WTC11 (cell line): ENCODE data around the gene STXBP6. TPM values are rescaled to one million over a fixed set of nuclear protein-coding genes. Genes with fewer than 3 reads are reported as not detected.

ENCODE experiments used
- ATAC-seq: fragments of 200-7000 bp; cut with Tn5 transposase; 2 replicates; pipeline ENCODE4 v1.10.0; 2021; ENCODE audit warnings: mild to moderate bottlenecking, moderate library complexity
- CTCF ChIA-PET: fragments of 300-600 bp; sonication (Branson Sonifier 250); formaldehyde crosslinking; loops from one replicate; lab custom pipeline; 2021; ENCODE audit warnings: antibody characterized with exemption; lab: Charles Lee
- POLR2A ChIA-PET: fragments of 350-600 bp; sonication (Branson Sonifier 250); formaldehyde crosslinking; loops from one replicate; lab custom pipeline; 2021; ENCODE audit warnings: antibody characterized with exemption; lab: Charles Lee
- DNase-seq: peaks from one replicate; pipeline ENCODE4 v3.0.0; 2021; ENCODE audit warnings: low spot score
- H3K27ac Mint-ChIP-seq: 2 replicates; pipeline ENCODE4 v1.8.0; 2021; ENCODE audit warnings: mixed read lengths
- H3K27me3 Mint-ChIP-seq: 2 replicates; pipeline ENCODE4 v1.8.0; 2021; ENCODE audit warnings: low read depth, mild to moderate bottlenecking, moderate library complexity, mixed read lengths
- H3K36me3 Mint-ChIP-seq: 2 replicates; pipeline ENCODE4 v1.8.0; 2021; ENCODE audit warnings: mixed read lengths
- H3K4me1 Mint-ChIP-seq: 2 replicates; pipeline ENCODE4 v1.8.0; 2022; ENCODE audit warnings: mixed read lengths
- H3K4me3 Mint-ChIP-seq: 2 replicates; pipeline ENCODE4 v1.8.0; 2021; ENCODE audit warnings: mild to moderate bottlenecking, moderate library complexity, mixed read lengths
- H3K9me3 Mint-ChIP-seq: 2 replicates; pipeline ENCODE4 v1.8.0; 2021; ENCODE audit warnings: mixed read lengths
- ATF3 ChIP-seq: sonication (generic); formaldehyde crosslinking; conservative IDR thresholded peaks from 2 replicates; pipeline ENCODE4 v1.8.1; 2022; ENCODE audit warnings: mild to moderate bottlenecking, missing genetic modification reagents
- ATF6 ChIP-seq: sonication (generic); formaldehyde crosslinking; IDR thresholded peaks from 2 replicates; pipeline ENCODE4 v1.8.1; 2023; ENCODE audit warnings: mild to moderate bottlenecking, missing genetic modification reagents
- CREB1 ChIP-seq: sonication (generic); formaldehyde crosslinking; IDR thresholded peaks from 2 replicates; pipeline ENCODE4 v1.8.0; 2023; ENCODE audit warnings: mild to moderate bottlenecking, missing genetic modification reagents
- CREM ChIP-seq: sonication (generic); formaldehyde crosslinking; IDR thresholded peaks from 2 replicates; pipeline ENCODE4 v1.8.1; 2022; ENCODE audit warnings: mild to moderate bottlenecking, missing genetic modification reagents, moderate library complexity
- CTCF ChIP-seq: fragments of 200-600 bp; IDR thresholded peaks from 2 replicates; pipeline ENCODE4 v1.8.0; 2022; ENCODE audit warnings: antibody characterized with exemption
- EMX1 ChIP-seq: fragments of 250-450 bp; sonication (Bioruptor Pico); IDR thresholded peaks from 2 replicates; pipeline ENCODE4 v1.8.0; 2021; ENCODE audit warnings: mild to moderate bottlenecking
- ERG ChIP-seq: fragments of 250-450 bp; sonication (Bioruptor Pico); IDR thresholded peaks from 2 replicates; pipeline ENCODE4 v1.8.0; 2021; ENCODE audit warnings: mild to moderate bottlenecking
- ESRRA ChIP-seq: sonication (generic); formaldehyde crosslinking; IDR thresholded peaks from 2 replicates; pipeline ENCODE4 v1.8.1; 2022; ENCODE audit warnings: mild to moderate bottlenecking, missing genetic modification reagents, borderline replicate concordance
- FOXK1 ChIP-seq: sonication (generic); formaldehyde crosslinking; IDR thresholded peaks from 2 replicates; pipeline ENCODE4 v1.8.0; 2022; ENCODE audit warnings: mild to moderate bottlenecking, moderate library complexity, missing genetic modification reagents
- FOXP1 ChIP-seq: sonication (generic); formaldehyde crosslinking; IDR thresholded peaks from 2 replicates; pipeline ENCODE4 v1.8.0; 2022; ENCODE audit warnings: missing genetic modification reagents, mild to moderate bottlenecking, moderate library complexity, borderline replicate concordance
- FOXP4 ChIP-seq: sonication (generic); formaldehyde crosslinking; IDR thresholded peaks from 2 replicates; pipeline ENCODE4 v1.8.0; 2022; ENCODE audit warnings: mild to moderate bottlenecking, missing genetic modification reagents
- JUN ChIP-seq: sonication (generic); formaldehyde crosslinking; IDR thresholded peaks from 2 replicates; pipeline ENCODE4 v1.8.0; 2023; ENCODE audit warnings: mild to moderate bottlenecking, missing genetic modification reagents
- KAT7 ChIP-seq: sonication (generic); formaldehyde crosslinking; IDR thresholded peaks from 2 replicates; pipeline ENCODE4 v1.8.1; 2023; ENCODE audit warnings: missing genetic modification reagents, mild to moderate bottlenecking, borderline replicate concordance
- MLX ChIP-seq: sonication (generic); formaldehyde crosslinking; IDR thresholded peaks from 2 replicates; pipeline ENCODE4 v1.8.1; 2023; ENCODE audit warnings: mild to moderate bottlenecking, missing genetic modification reagents, moderate library complexity
- MYBL2 ChIP-seq: sonication (generic); formaldehyde crosslinking; IDR thresholded peaks from 2 replicates; pipeline ENCODE4 v1.8.1; 2023; ENCODE audit warnings: mild to moderate bottlenecking, moderate library complexity, missing genetic modification reagents
- NFE2L1 ChIP-seq: sonication (generic); formaldehyde crosslinking; IDR thresholded peaks from 2 replicates; pipeline ENCODE4 v1.8.1; 2023; ENCODE audit warnings: missing genetic modification reagents
- NR1H2 ChIP-seq: sonication (generic); formaldehyde crosslinking; IDR thresholded peaks from 2 replicates; pipeline ENCODE4 v1.9.0; 2021; ENCODE audit warnings: mild to moderate bottlenecking, moderate library complexity, missing genetic modification reagents
- OVOL2 ChIP-seq: fragments of 250-450 bp; sonication (Bioruptor Pico); IDR thresholded peaks from 2 replicates; pipeline ENCODE4 v1.9.0; 2021; ENCODE audit warnings: mild to moderate bottlenecking, borderline replicate concordance
- PREB ChIP-seq: sonication (generic); formaldehyde crosslinking; IDR thresholded peaks from 2 replicates; pipeline ENCODE4 v1.8.1; 2022; ENCODE audit warnings: mild to moderate bottlenecking, missing genetic modification reagents, moderate library complexity, borderline replicate concordance
- ZBTB43 ChIP-seq: sonication (generic); formaldehyde crosslinking; IDR thresholded peaks from 2 replicates; pipeline ENCODE4 v1.8.1; 2023; ENCODE audit warnings: mild to moderate bottlenecking, missing genetic modification reagents
- ZNF263 ChIP-seq: sonication (generic); formaldehyde crosslinking; IDR thresholded peaks from 2 replicates; pipeline ENCODE4 v1.8.1; 2022; ENCODE audit warnings: low read depth, mild to moderate bottlenecking, moderate library complexity, missing genetic modification reagents
- ZNF671 ChIP-seq: fragments of 250-450 bp; sonication (Bioruptor Pico); IDR thresholded peaks from 2 replicates; pipeline ENCODE4 v1.8.0; 2021; ENCODE audit warnings: mild to moderate bottlenecking
- ZSCAN18 ChIP-seq: fragments of 250-450 bp; sonication (Bioruptor Pico); IDR thresholded peaks from 2 replicates; pipeline ENCODE4 v2.1.2; 2022; ENCODE audit warnings: mild to moderate bottlenecking, moderate library complexity
- total RNA-seq: library from RNA; stranded (reverse); gene quantifications from 3 replicates; pipeline ENCODE4 v1.2.3, GENCODE V29; 2021

Gene STXBP6
- total RNA-seq, 1 experiment from 2014 or later: 4.2 TPM

GRCh38 chr14:25069879-25070278 is 19.9 kb upstream of the STXBP6 start (continued):
- TF ChIP-seq NR1H2 (CRISPR knock-in tag) (no peak), ZNF671 (CRISPR knock-in tag) (no peak), CTCF (no peak), ZNF263 (CRISPR knock-in tag) (no peak), ZSCAN18 (CRISPR knock-in tag) (no peak), JUN (CRISPR knock-in tag) (no peak), NFE2L1 (CRISPR knock-in tag) (no peak)

GRCh38 chr14:25067600-25067999 is 17.7 kb upstream of the STXBP6 start:
- Mint-ChIP-seq H3K4me3 (no peak overlapping the region), H3K36me3 (no peaks in the 10 kb centered on the region), H3K4me1 (no peaks in the 10 kb centered on the region; the same call in none of the 2 replicates), H3K27ac (no peak overlapping the region), H3K27me3 (no peaks in the 10 kb centered on the region; the same call in 1 of the 2 replicates), H3K9me3 (no peaks in the 10 kb centered on the region)
- ChIA-PET POLR2A (no interaction called here), CTCF (no interaction called here)
- TF ChIP-seq MYBL2 (CRISPR knock-in tag) (no peak), ATF3 (CRISPR knock-in tag) (no peak), MLX (CRISPR knock-in tag) (no peak)
- ATAC-seq (no peak), DNase-seq (no peak)

- DNase-seq (no peak), ATAC-seq (no peak)
- no peaks in the 10 kb centered on the region; the same call in 1 of the 2 replicates for H3K27me3 Mint-ChIP-seq
- H3K4me1 Mint-ChIP-seq: peaks cover 12% of the 10 kb centered on the region
- no peaks in the 10 kb centered on the region for H3K36me3 Mint-ChIP-seq
- H3K27ac Mint-ChIP-seq: no peak overlapping the region
- ChIA-PET POLR2A (no interaction called here), CTCF (no interaction called here)
- no peaks in the 10 kb centered on the region for H3K9me3 Mint-ChIP-seq
- H3K4me3 Mint-ChIP-seq: no peak overlapping the region
- no peak for TF ChIP-seq CREB1 (CRISPR knock-in tag)
- TF ChIP-seq KAT7 (CRISPR knock-in tag): no peak
- TF ChIP-seq PREB (CRISPR knock-in tag): no peak
- TF ChIP-seq EMX1: no peak
- TF ChIP-seq ATF6 (CRISPR knock-in tag): no peak
- no peak for TF ChIP-seq ERG
- no peak for TF ChIP-seq JUN (CRISPR knock-in tag)
- TF ChIP-seq FOXP4: no peak
- no peak for TF ChIP-seq ESRRA
- TF ChIP-seq OVOL2 (CRISPR knock-in tag): no peak
- TF ChIP-seq FOXK1 (CRISPR knock-in tag): no peak
- no peak for TF ChIP-seq ZBTB43 (CRISPR knock-in tag)
- TF ChIP-seq CREM (CRISPR knock-in tag): no peak
- TF ChIP-seq FOXP1: no peak
Measured at GRCh38 chr14:25062022-25062321, 12.0 kb upstream of the STXBP6 start.
